GM12874 (cell line): ENCODE measurements around the gene TMC8.

ENCODE experiments used
- TF ChIP-seq, protein P1 (sequence below): IDR thresholded peaks from 2 replicates; pipeline ENCODE4 v1.5.1; 2011; ENCODE audit warnings: low read depth, mild to moderate bottlenecking, control low read depth, low read length, moderate library complexity; ENCODE audit not compliant: insufficient read depth

Gene TMC8

DNA sequence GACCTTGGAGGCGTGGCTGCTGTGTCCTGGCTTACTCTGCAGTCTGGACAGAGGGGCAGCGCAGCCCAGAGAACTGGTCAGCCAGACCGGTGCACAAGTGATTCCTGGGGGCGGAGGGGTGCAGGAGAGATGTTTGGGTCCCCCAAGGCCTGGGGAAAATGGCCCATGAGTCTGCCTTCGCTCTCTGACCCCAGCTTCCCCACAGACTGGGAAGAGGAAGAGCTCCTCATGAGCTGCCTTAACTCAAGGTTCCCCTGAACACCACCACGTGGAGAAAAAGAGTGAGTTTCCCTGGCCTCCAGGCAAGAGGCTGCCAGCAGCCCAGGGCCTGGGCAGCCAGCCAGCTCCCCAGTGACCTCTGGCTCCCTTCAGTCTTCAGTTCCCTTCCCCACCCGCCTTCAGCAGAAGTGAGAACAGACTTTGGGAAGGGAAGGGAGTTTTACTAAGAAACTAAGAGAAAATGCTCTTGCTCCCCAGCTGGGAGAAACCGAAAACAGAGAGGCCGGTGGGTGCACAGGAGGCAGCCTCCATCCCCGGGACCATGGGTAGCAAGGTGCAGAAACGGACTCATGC, 13.7 kb downstream of the TMC8 start:
- TF ChIP-seq, protein P1, sequence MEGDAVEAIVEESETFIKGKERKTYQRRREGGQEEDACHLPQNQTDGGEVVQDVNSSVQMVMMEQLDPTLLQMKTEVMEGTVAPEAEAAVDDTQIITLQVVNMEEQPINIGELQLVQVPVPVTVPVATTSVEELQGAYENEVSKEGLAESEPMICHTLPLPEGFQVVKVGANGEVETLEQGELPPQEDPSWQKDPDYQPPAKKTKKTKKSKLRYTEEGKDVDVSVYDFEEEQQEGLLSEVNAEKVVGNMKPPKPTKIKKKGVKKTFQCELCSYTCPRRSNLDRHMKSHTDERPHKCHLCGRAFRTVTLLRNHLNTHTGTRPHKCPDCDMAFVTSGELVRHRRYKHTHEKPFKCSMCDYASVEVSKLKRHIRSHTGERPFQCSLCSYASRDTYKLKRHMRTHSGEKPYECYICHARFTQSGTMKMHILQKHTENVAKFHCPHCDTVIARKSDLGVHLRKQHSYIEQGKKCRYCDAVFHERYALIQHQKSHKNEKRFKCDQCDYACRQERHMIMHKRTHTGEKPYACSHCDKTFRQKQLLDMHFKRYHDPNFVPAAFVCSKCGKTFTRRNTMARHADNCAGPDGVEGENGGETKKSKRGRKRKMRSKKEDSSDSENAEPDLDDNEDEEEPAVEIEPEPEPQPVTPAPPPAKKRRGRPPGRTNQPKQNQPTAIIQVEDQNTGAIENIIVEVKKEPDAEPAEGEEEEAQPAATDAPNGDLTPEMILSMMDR, result no peak

DNA sequence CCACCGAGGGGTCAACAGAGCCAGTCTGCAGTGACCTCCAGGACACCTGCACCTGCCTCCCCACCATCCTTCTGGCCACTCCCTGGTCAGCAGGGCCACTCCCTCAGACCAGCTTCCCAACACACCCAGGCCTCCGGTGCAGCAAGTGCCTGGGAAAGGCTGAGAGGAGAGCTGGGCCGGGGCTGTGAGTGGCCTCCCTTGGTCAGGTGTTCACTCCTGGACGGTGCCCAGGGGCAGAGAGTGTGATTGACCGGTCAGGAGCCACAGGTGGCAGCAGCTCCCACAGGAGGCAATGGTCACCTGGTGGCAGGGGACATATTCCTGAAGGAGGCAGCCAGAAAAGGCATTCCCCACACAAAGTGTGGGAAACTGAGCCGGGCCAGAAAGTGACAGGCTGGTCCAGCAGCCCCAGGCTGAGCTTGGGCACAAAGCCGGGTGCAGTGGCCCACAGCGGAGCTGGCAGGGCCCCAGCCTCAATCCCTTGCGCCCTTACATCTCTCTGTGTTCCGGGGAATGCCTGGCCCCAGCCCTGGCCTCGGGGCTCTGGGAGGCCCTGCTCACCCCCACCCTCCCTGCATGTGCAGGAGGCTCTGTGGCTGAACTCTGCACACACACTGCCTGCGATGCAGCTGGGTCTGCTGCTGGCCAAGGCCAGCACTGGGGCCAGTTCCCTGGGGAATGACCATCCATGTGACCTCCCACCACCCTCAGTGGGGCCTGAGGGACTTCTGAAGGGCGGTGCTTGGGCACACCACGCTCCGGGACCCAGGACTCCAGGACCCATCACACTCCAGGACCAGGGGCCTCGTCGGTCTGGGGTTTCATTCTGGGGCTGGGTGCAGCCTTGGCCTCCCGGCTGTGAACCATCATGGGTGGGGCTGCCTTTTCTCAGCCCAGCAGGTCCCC, 14.4 kb downstream of the TMC8 start:
- TF ChIP-seq, protein P1, result no peak

DNA sequence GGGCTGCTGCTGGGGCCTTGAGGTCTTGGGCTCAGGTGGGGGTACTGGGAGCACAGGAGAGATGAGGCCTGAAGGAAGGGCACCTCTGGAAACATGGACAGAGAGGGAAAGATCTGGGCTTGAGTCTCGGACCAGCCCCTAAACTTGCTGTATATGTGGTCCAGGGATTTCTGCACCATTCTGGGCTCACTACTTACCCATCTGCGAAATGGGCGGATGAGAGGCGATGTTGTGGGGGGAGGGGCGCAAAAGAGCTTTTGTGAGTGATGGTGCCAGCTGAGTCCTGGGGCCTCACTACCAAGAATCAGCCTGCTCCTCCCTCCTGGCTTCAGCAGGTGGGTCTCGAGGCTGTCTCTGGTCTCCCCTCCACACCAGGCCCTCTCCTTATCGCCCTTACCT, 15.9 kb downstream of the TMC8 start:
- TF ChIP-seq, protein P1, result no peak

DNA sequence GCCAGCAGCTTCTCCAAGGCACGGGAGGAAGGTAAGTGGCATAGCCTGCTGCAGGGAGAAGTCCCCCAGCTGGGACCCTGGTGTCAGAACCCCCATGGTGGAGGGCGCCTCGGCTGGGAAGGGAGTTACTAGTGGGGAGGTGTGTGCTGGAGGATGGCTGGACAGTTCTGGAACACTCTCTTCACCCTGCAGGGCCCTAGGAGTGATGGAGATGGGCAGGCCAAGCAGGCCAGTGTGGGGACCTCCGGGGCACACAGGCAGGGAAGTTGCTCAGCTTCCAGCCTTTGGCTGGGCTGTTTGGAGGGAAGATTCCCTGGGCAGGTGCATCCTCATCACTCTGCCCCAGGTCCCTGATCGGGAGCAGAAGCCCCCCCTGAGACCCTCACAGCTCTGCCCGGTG, 16.3 kb downstream of the TMC8 start:
- TF ChIP-seq, protein P1, result no peak

DNA sequence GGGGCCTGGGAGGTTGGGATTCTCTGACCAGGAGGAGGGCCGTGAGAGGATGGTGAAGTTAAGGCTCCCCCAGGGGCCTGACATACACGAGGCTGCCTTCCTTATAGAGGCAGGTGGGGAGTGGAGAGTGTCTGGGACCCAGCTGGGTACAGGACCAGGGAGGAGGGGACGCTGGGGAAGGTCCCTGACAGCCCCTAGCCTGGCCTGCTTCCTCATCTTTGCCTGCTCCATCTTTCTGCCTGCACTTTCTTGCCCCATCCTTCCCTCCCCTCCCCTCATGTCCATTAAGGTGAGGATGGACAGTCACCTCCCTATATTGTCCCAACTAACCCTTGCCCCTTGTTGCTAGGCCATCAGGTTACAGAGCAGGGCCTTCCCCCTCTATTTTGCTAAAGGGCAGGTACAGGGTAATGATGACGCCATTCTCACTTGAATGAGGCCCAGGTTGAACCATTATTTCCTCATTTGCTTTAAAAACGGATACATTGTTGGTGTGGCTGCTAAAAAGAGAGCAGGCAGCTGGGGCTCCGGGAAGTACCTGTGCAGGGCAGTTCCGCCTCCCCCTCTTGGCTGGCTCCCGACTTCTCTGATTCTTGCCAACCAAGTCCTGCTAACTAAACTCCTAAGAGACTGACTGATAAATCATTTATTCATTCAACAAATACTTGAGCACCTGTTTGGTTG, 16.9 kb downstream of the TMC8 start:
- TF ChIP-seq, protein P1, result no peak

DNA sequence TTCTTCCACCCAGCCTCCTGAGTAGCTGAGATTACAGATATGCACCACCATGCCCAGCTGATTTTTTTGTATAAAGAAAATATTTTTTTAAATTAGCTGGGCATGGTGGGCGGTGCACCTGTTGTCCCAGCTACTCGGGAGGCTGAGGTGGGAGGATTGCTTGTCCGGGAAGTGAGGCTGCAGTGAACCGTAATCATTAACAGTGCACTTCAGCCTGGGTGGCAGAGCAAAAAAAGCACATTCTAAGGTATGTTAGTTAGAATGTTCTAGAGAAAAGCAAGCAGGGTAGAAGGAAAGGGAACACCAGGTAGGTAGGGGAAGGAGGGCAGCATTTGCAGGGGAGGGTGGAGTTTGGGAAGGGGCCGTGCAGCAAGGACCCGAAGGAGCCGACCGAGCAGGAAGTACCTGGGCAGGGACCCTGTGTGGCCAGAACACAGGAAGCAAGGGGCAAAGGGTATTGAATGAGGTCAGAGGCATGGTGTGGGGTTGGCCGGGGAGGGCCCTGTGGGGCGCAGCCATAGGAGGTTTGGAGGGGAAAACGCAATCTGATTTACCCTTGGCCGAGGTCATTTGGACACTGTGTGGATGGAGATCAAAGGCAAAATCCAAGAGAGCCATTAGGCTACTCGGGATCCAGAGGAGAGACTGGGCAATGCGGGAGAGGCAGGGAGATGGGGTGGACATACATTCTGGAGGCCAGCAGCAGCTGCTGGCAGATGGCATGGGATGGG, 17.9 kb downstream of the TMC8 start:
- TF ChIP-seq, protein P1, result no peak
